ENCODE results near the gene CCR5AS.

CCR5AS gene

GRCh38 chr3:46401579-46401978 lies 5.3 kb downstream of the CCR5AS start:
- Mint-ChIP-seq H3K36me3 (no peaks in the 10 kb centered on the region), H3K27me3 (ENCODE audit: low read depth) (no peaks in the 10 kb centered on the region; the same call in 1 of the 2 replicates), H3K4me1 (0 out of 2 replicates have a peak, but pooled peaks cover 6% of the 10 kb centered on the region), H3K9me3 (peaks cover 5% of the 10 kb centered on the region), H3K27ac (no peak overlapping the region), H3K4me3 (no peak overlapping the region)
- no peak for TF ChIP-seq ZSCAN18 (CRISPR knock-in tag; IDR thresholded peaks at IDR 0.05)
- no peak for TF ChIP-seq ZNF138 (CRISPR knock-in tag; conservative IDR thresholded peaks at IDR 0.05)
- TF ChIP-seq NFATC4 (CRISPR knock-in tag; IDR thresholded peaks at IDR 0.05), result no peak
- TF ChIP-seq HMGA2 (CRISPR knock-in tag; IDR thresholded peaks at IDR 0.05), result peak; percentile 98
- no peak for TF ChIP-seq TP53 (CRISPR knock-in tag; IDR thresholded peaks at IDR 0.05)
- no peak for TF ChIP-seq TCF7 (CRISPR knock-in tag; IDR thresholded peaks at IDR 0.05; ENCODE audit: low read depth)
- CTCF ChIA-PET, result interaction anchor here (2.3 kb wide), 1 partner anchor 23 kb away, joined by 10 read pairs; no protein-coding TSS in a partner anchor
- POLR2A ChIA-PET, result no interaction called here
- DNase-seq (ENCODE audit: low spot score) (no peak), ATAC-seq (no peak)

- H3K27me3 Mint-ChIP-seq (ENCODE audit: low read depth), result no peaks in the 10 kb centered on the region; the same call in 1 of the 2 replicates
- DNase-seq (ENCODE audit: low spot score) (no peak), ATAC-seq (no peak)
- no peaks in the 10 kb centered on the region for H3K36me3 Mint-ChIP-seq
- TF ChIP-seq SMAD3 (CRISPR knock-in tag; IDR thresholded peaks at IDR 0.05; ENCODE audit: borderline replicate concordance), result no peak
- no peak for TF ChIP-seq TEAD1 (CRISPR knock-in tag; IDR thresholded peaks at IDR 0.05)
- TF ChIP-seq ZNF121 (CRISPR knock-in tag; IDR thresholded peaks at IDR 0.05), result no peak
- no peak for TF ChIP-seq MYBL2 (CRISPR knock-in tag; IDR thresholded peaks at IDR 0.05)
- TF ChIP-seq USF2 (CRISPR knock-in tag; IDR thresholded peaks at IDR 0.05), result no peak
- TF ChIP-seq IRF2 (CRISPR knock-in tag; IDR thresholded peaks at IDR 0.05; ENCODE audit: borderline replicate concordance, low read depth), result no peak
- no peak for TF ChIP-seq ATF6 (CRISPR knock-in tag; IDR thresholded peaks at IDR 0.05)
- TF ChIP-seq PREB (CRISPR knock-in tag; IDR thresholded peaks at IDR 0.05; ENCODE audit: borderline replicate concordance), result no peak
- no peak for TF ChIP-seq CREM (CRISPR knock-in tag; IDR thresholded peaks at IDR 0.05)
- no peak for TF ChIP-seq MAX (CRISPR knock-in tag; IDR thresholded peaks at IDR 0.05)
- TF ChIP-seq FOXK1 (CRISPR knock-in tag; IDR thresholded peaks at IDR 0.05), result no peak
- no peak for TF ChIP-seq ZNF532 (CRISPR knock-in tag; IDR thresholded peaks at IDR 0.05; ENCODE audit: borderline replicate concordance)
- peaks cover 5% of the 10 kb centered on the region for H3K9me3 Mint-ChIP-seq
- POLR2A ChIA-PET, result no interaction called here
- H3K4me3 Mint-ChIP-seq, result no peak overlapping the region
- CTCF ChIA-PET, result interaction anchor here (2.3 kb wide), 1 partner anchor 23 kb away, joined by 10 read pairs; no protein-coding TSS in a partner anchor
- no peak overlapping the region for H3K27ac Mint-ChIP-seq
- H3K4me1 Mint-ChIP-seq, result 0 out of 2 replicates have a peak, but pooled peaks cover 6% of the 10 kb centered on the region
These were observed 6.0 kb downstream of the CCR5AS start for GRCh38 chr3:46400846-46401245.
